SU-DHL-6 (cell line): ENCODE results near the gene C22orf15.

Experiments used
- H2AFZ ChIP-seq: fragments of 200-600 bp; sonication (generic); 2 replicates; pipeline ENCODE4 v1.6.1; 2014; ENCODE audit warnings: low read depth, mild to moderate bottlenecking, moderate library complexity, mixed read lengths, antibody characterized with exemption, low read length; ENCODE audit not compliant: severe bottlenecking
- H3F3A ChIP-seq: fragments of 200-600 bp; shearing (Covaris generic); 2 replicates; pipeline ENCODE4 v1.6.0; 2016; ENCODE audit warnings: antibody characterized with exemption, mild to moderate bottlenecking; ENCODE audit not compliant: insufficient read depth
- H3K27ac ChIP-seq: fragments of 200-600 bp; sonication (generic); 2 replicates; pipeline ENCODE4 v1.5.1; 2016; ENCODE audit warnings: low read depth, mild to moderate bottlenecking, low read length, moderate library complexity, mixed read lengths
- H3K27me3 ChIP-seq: fragments of 200-600 bp; sonication (generic), shearing (Covaris generic); 2 replicates; pipeline ENCODE4 v1.6.0; 2014; ENCODE audit warnings: mild to moderate bottlenecking, low read length
- H3K36me3 ChIP-seq: fragments of 200-600 bp; sonication (generic); 2 replicates; pipeline ENCODE4 v1.6.1; 2014; ENCODE audit warnings: mild to moderate bottlenecking, low read length, mixed read lengths
- H3K4me2 ChIP-seq: fragments of 300-600, 200-600 bp; shearing (Covaris generic), sonication (generic); 2 replicates; pipeline ENCODE4 v1.6.0; 2014; ENCODE audit warnings: low read length, low read depth, mild to moderate bottlenecking; ENCODE audit not compliant: poor library complexity, severe bottlenecking
- H3K4me3 ChIP-seq: fragments of 200-600 bp; sonication (generic); 2 replicates; pipeline ENCODE4 v1.5.1; 2014; ENCODE audit warnings: antibody characterized with exemption, low read length, mild to moderate bottlenecking, mixed read lengths; ENCODE audit not compliant: insufficient read depth, poor library complexity, severe bottlenecking
- H3K79me2 ChIP-seq: fragments of 200-600 bp; sonication (generic); 2 replicates; pipeline ENCODE4 v1.6.1; 2014; ENCODE audit warnings: mild to moderate bottlenecking, low read length, moderate library complexity; ENCODE audit not compliant: insufficient read depth
- H3K9ac ChIP-seq: fragments of 200-600 bp; sonication (generic); 2 replicates; pipeline ENCODE4 v1.7.0; 2014; ENCODE audit warnings: mild to moderate bottlenecking, low read length
- H3K9me2 ChIP-seq: fragments of 200-600 bp; sonication (generic); replicated peaks from 2 replicates; pipeline ENCODE4 v1.6.1; 2014; ENCODE audit warnings: low read length; ENCODE audit not compliant: insufficient read depth
- H3K9me3 ChIP-seq: fragments of 200-600 bp; sonication (generic); 2 replicates; pipeline ENCODE4 v1.6.1; 2014; ENCODE audit warnings: low read length, mixed read lengths; ENCODE audit not compliant: insufficient read depth
- H4K20me1 ChIP-seq: fragments of 200-600 bp; sonication (generic); 2 replicates; pipeline ENCODE4 v1.6.1; 2014; ENCODE audit warnings: low read depth, mild to moderate bottlenecking, antibody characterized with exemption, low read length, moderate library complexity, mixed read lengths
- CTCF ChIP-seq: fragments of 200-600 bp; sonication (generic); IDR thresholded peaks from one replicate; pipeline ENCODE4 v1.5.1; 2017; ENCODE audit warnings: antibody characterized with exemption, mild to moderate bottlenecking, low read length, moderate library complexity; ENCODE audit not compliant: insufficient read depth, poor library complexity, severe bottlenecking
- EZH2phosphoT487 ChIP-seq: fragments of 200-600 bp; sonication (generic), shearing (Covaris generic); conservative IDR thresholded peaks from 2 replicates; pipeline ENCODE4 v1.6.1; 2018; ENCODE audit warnings: mild to moderate bottlenecking, antibody characterized with exemption, low read length, moderate library complexity, mixed read lengths

C22orf15 gene

GRCh38 chr22:23787910-23788309 lies 25.1 kb downstream of the C22orf15 start:
- Histone ChIP-seq H4K20me1 (peaks cover 6% of the 10 kb centered on the region; the same call in 1 of the 2 replicates), H3K27ac (peak overlapping the region; percentile 93; the same call in 1 of the 2 replicates), H2AFZ (no peak overlapping the region)

GRCh38 chr22:23789121-23789520 lies 26.3 kb downstream of the C22orf15 start:
- Histone ChIP-seq H3K36me3 (peaks cover 1% of the 10 kb centered on the region; the same call in 1 of the 2 replicates), H3K9me3 (no peaks in the 10 kb centered on the region), H3K79me2 (peaks cover 56% of the 10 kb centered on the region), H3F3A (no peaks in the 10 kb centered on the region; the same call in 1 of the 2 replicates), H3K4me3 (no peak overlapping the region), H3K9me2 (no peaks in the 10 kb centered on the region), H2AFZ (no peak overlapping the region), H3K9ac (no peak overlapping the region), H3K27me3 (no peaks in the 10 kb centered on the region), H3K27ac (no peak overlapping the region), H3K4me2 (no peak overlapping the region), H4K20me1 (peaks cover 6% of the 10 kb centered on the region; the same call in 1 of the 2 replicates)
- no peak for TF ChIP-seq EZH2phosphoT487
- TF ChIP-seq CTCF, result no peak

More at GRCh38 chr22:23787910-23788309, 25.1 kb downstream of the C22orf15 start:
- H3K4me3 ChIP-seq, result peak overlapping the region; percentile 81
- H3K9ac ChIP-seq, result peak overlapping the region; percentile 96
- H3K79me2 ChIP-seq, result peaks cover 56% of the 10 kb centered on the region
- H3K9me2 ChIP-seq, result no peaks in the 10 kb centered on the region
- no peaks in the 10 kb centered on the region for H3K36me3 ChIP-seq
- no peaks in the 10 kb centered on the region for H3K9me3 ChIP-seq
- H3K27me3 ChIP-seq, result no peaks in the 10 kb centered on the region
- no peaks in the 10 kb centered on the region; the same call in 1 of the 2 replicates for H3F3A ChIP-seq
- no peak for TF ChIP-seq CTCF
- no peak for TF ChIP-seq EZH2phosphoT487
- peak overlapping the region; percentile 84 for H3K4me2 ChIP-seq

GRCh38 chr22:23789638-23790037 lies 26.8 kb downstream of the C22orf15 start:
- H3K9ac ChIP-seq, result no peak overlapping the region
- TF ChIP-seq EZH2phosphoT487, result no peak
- no peak overlapping the region for H3K4me2 ChIP-seq
- H2AFZ ChIP-seq, result no peak overlapping the region
- peaks cover 6% of the 10 kb centered on the region; the same call in 1 of the 2 replicates for H4K20me1 ChIP-seq
- no peak overlapping the region for H3K4me3 ChIP-seq
- H3K36me3 ChIP-seq, result peaks cover 4% of the 10 kb centered on the region; the same call in 1 of the 2 replicates
- H3K27me3 ChIP-seq, result no peaks in the 10 kb centered on the region
- H3K9me3 ChIP-seq, result no peaks in the 10 kb centered on the region
- H3K9me2 ChIP-seq, result no peaks in the 10 kb centered on the region
- H3F3A ChIP-seq, result peaks cover 2% of the 10 kb centered on the region; the same call in 1 of the 2 replicates
- peaks cover 56% of the 10 kb centered on the region for H3K79me2 ChIP-seq
- H3K27ac ChIP-seq, result no peak overlapping the region

- H3K27ac ChIP-seq, result no peak overlapping the region
- peaks cover 9% of the 10 kb centered on the region; the same call in 1 of the 2 replicates for H3K36me3 ChIP-seq
- TF ChIP-seq EZH2phosphoT487, result no peak
- no peak for TF ChIP-seq CTCF
- no peaks in the 10 kb centered on the region for H3K27me3 ChIP-seq
- no peak overlapping the region for H3K4me3 ChIP-seq
- peaks cover 6% of the 10 kb centered on the region; the same call in 1 of the 2 replicates for H4K20me1 ChIP-seq
- no peaks in the 10 kb centered on the region for H3K9me2 ChIP-seq
- H3K9ac ChIP-seq, result no peak overlapping the region
- H3F3A ChIP-seq, result peaks cover 10% of the 10 kb centered on the region
- H3K9me3 ChIP-seq, result no peaks in the 10 kb centered on the region
- no peak overlapping the region for H2AFZ ChIP-seq
- peaks cover 56% of the 10 kb centered on the region for H3K79me2 ChIP-seq
- H3K4me2 ChIP-seq, result no peak overlapping the region
Observed at GRCh38 chr22:23790819-23791737, 28.3 kb downstream of the C22orf15 start.
